H9 (cell line): ENCODE measurements around the gene NFIX. TPM values are rescaled to one million over a fixed set of nuclear protein-coding genes. Genes with fewer than 3 reads are reported as not detected.

Experiments used
- DNase-seq: peaks from one replicate; pipeline ENCODE4 v3.0.0-alpha.2; 2017
- H2AFZ ChIP-seq: one replicate; pipeline ENCODE4 v1.6.1; 2013; ENCODE audit warnings: mild to moderate bottlenecking, low read length, control low read depth, moderate library complexity
- H2AK5ac ChIP-seq: 2 replicates; pipeline ENCODE4 v1.6.1; 2013; ENCODE audit warnings: low read length, control low read depth, mixed read lengths; ENCODE audit not compliant: insufficient read length
- H2BK120ac ChIP-seq: one replicate; pipeline ENCODE4 v1.6.1; 2013; ENCODE audit warnings: low read depth, mild to moderate bottlenecking, low read length, control low read depth, inconsistent platforms; ENCODE audit not compliant: poor library complexity, severe bottlenecking
- H2BK12ac ChIP-seq: 2 replicates; pipeline ENCODE4 v1.6.1; 2013; ENCODE audit warnings: low read length, control low read depth, mixed read lengths, low read depth; ENCODE audit not compliant: insufficient read length
- H2BK15ac ChIP-seq: 2 replicates; pipeline ENCODE4 v1.6.1; 2013; ENCODE audit warnings: low read depth, low read length, control low read depth
- H2BK20ac ChIP-seq: one replicate; pipeline ENCODE4 v1.6.1; 2013; ENCODE audit warnings: low read depth, mild to moderate bottlenecking, low read length, control low read depth, inconsistent platforms; ENCODE audit not compliant: poor library complexity, severe bottlenecking
- H2BK5ac ChIP-seq: 2 replicates; pipeline ENCODE4 v1.6.1; 2013; ENCODE audit warnings: low read length, control low read depth, mixed read lengths; ENCODE audit not compliant: insufficient read length
- H3K14ac ChIP-seq: 2 replicates; pipeline ENCODE4 v1.6.1; 2013; ENCODE audit warnings: low read length, control low read depth; ENCODE audit not compliant: insufficient read depth
- H3K18ac ChIP-seq: 2 replicates; pipeline ENCODE4 v1.6.1; 2013; ENCODE audit warnings: low read depth, mild to moderate bottlenecking, mixed read lengths, low read length, control low read depth; ENCODE audit not compliant: insufficient read length
- H3K23ac ChIP-seq: 2 replicates; pipeline ENCODE4 v1.6.1; 2013; ENCODE audit warnings: low read length, control low read depth, mixed read lengths, low read depth; ENCODE audit not compliant: insufficient read length
- H3K23me2 ChIP-seq: 2 replicates; pipeline ENCODE4 v1.6.1; 2013; ENCODE audit warnings: low read depth, mild to moderate bottlenecking, mixed read lengths, low read length, control low read depth; ENCODE audit not compliant: insufficient read length, poor library complexity, severe bottlenecking
- H3K27ac ChIP-seq: 2 replicates; pipeline ENCODE4 v1.5.1; 2013; ENCODE audit warnings: low read length, control low read depth, mixed read lengths, low read depth; ENCODE audit not compliant: insufficient read length
- H3K27me3 ChIP-seq: 2 replicates; pipeline ENCODE4 v1.6.1; 2013; ENCODE audit warnings: low read length, control low read depth, inconsistent platforms; ENCODE audit not compliant: insufficient read depth
- H3K4ac ChIP-seq: 2 replicates; pipeline ENCODE4 v1.6.1; 2013; ENCODE audit warnings: low read depth, mild to moderate bottlenecking, control low read depth, inconsistent platforms, low read length, moderate library complexity
- H3K4me1 ChIP-seq: 2 replicates; pipeline ENCODE4 v1.6.1; 2013; ENCODE audit warnings: low read length, control low read depth, inconsistent platforms; ENCODE audit not compliant: insufficient read depth
- H3K4me2 ChIP-seq: 2 replicates; pipeline ENCODE4 v1.6.1; 2013; ENCODE audit warnings: low read length, control low read depth, mixed read lengths; ENCODE audit not compliant: insufficient read length, insufficient read depth
- H3K56ac ChIP-seq: 2 replicates; pipeline ENCODE4 v1.6.1; 2013; ENCODE audit warnings: low read depth, mild to moderate bottlenecking, mixed read lengths, low read length, control low read depth; ENCODE audit not compliant: insufficient read length
- H3K79me1 ChIP-seq: 2 replicates; pipeline ENCODE4 v1.6.1; 2013; ENCODE audit warnings: low read depth, mild to moderate bottlenecking, moderate library complexity, low read length, control low read depth, inconsistent platforms; ENCODE audit not compliant: insufficient read depth, poor library complexity, severe bottlenecking
- H3K79me2 ChIP-seq: 2 replicates; pipeline ENCODE4 v1.6.1; 2013; ENCODE audit warnings: low read length, control low read depth, inconsistent platforms; ENCODE audit not compliant: insufficient read depth
- H3K9ac ChIP-seq: 2 replicates; pipeline ENCODE4 v1.6.1; 2013; ENCODE audit warnings: low read length, control low read depth, mixed read lengths; ENCODE audit not compliant: insufficient read length; ENCODE audit errors: extremely low read depth
- H3K9me3 ChIP-seq: one replicate; pipeline ENCODE4 v1.6.1; 2013; ENCODE audit warnings: low read depth, low read length, inconsistent platforms; ENCODE audit not compliant: control insufficient read depth
- H3T11ph ChIP-seq: one replicate; pipeline ENCODE4 v1.6.1; 2013; ENCODE audit warnings: mild to moderate bottlenecking, low read length, control low read depth, inconsistent platforms
- H4K20me1 ChIP-seq: one replicate; pipeline ENCODE4 v1.6.1; 2013; ENCODE audit not compliant: control insufficient read depth, insufficient read length, insufficient read depth
- H4K5ac ChIP-seq: 2 replicates; pipeline ENCODE4 v1.6.1; 2013; ENCODE audit warnings: low read depth, mild to moderate bottlenecking, mixed read lengths, low read length, control low read depth; ENCODE audit not compliant: insufficient read length
- H4K8ac ChIP-seq: replicated peaks from 2 replicates; pipeline ENCODE4 v1.6.1; 2013; ENCODE audit warnings: low read length, control low read depth, mixed read lengths, low read depth; ENCODE audit not compliant: insufficient read length
- H4K91ac ChIP-seq: 2 replicates; pipeline ENCODE4 v1.6.1; 2013; ENCODE audit warnings: low read depth, mild to moderate bottlenecking, moderate library complexity, mixed read lengths, low read length, control low read depth; ENCODE audit not compliant: insufficient read length
- H3K27ac Mint-ChIP-seq, 3 experiments: 2 replicates in 2 of 3; 3 replicates in 1 of 3; pipeline ENCODE4 v1.8.0; 2020 to 2021; ENCODE audit warnings: mixed read lengths in 3 of 3, mild to moderate bottlenecking in 1 of 3, moderate library complexity in 1 of 3
- H3K27me3 Mint-ChIP-seq: 2 replicates; pipeline ENCODE4 v1.8.0; 2021; ENCODE audit warnings: low read depth, mild to moderate bottlenecking, moderate library complexity, mixed read lengths
- H3K36me3 Mint-ChIP-seq, 3 experiments: 2 replicates in 2 of 3; 3 replicates in 1 of 3; pipeline ENCODE4 v1.8.0; 2020 to 2021; ENCODE audit warnings: low read depth in 3 of 3, mixed read lengths in 3 of 3; ENCODE audit not compliant: insufficient read depth in 1 of 3
- H3K4me1 Mint-ChIP-seq, 2 experiments: 2 replicates each; pipeline ENCODE4 v1.8.0; 2020; ENCODE audit warnings: mixed read lengths in 2 of 2
- H3K4me3 Mint-ChIP-seq, 2 experiments: 2 replicates in 1 of 2; 3 replicates in 1 of 2; pipeline ENCODE4 v1.8.0; 2020 to 2021; ENCODE audit warnings: mild to moderate bottlenecking in 2 of 2, mixed read lengths in 2 of 2, moderate library complexity in 1 of 2
- H3K9me3 Mint-ChIP-seq, 2 experiments: 2 replicates in 1 of 2; 3 replicates in 1 of 2; pipeline ENCODE4 v1.8.0; 2020; ENCODE audit warnings: mild to moderate bottlenecking in 2 of 2, mixed read lengths in 2 of 2, moderate library complexity in 1 of 2
- WGBS: extraction: QIAGEN DNeasy Blood & Tissue Kit; methylation state at CpG from one replicate; pipeline ENCODE4 v1.1.7; 2013; ENCODE audit warnings: missing lambda C conversion rate, low lambda C conversion rate, mixed read lengths; ENCODE audit not compliant: insufficient read length; ENCODE audit errors: extremely low coverage; 5-methylcytosine and 5-hydroxymethylcytosine counted together
- total RNA-seq: library from RNA; stranded (reverse); gene quantifications from 2 replicates; pipeline ENCODE4 v1.2.1, GENCODE V29; 2021
- TF ChIP-seq, protein P1 (sequence below): fragments of 200-600 bp; sonication (generic); conservative IDR thresholded peaks from 3 replicates; pipeline ENCODE4 v1.8.0; 2021; ENCODE audit warnings: antibody characterized with exemption, mild to moderate bottlenecking

The NFIX gene
- total RNA-seq, 1 experiment from 2014 or later: 0.31 TPM

GRCh38 chr19:13092606-13093235 lies 97.4 kb downstream of the NFIX start:
- H3K4me3 Mint-ChIP-seq: no peak overlapping the region
- Histone ChIP-seq H4K8ac (no peak overlapping the region), H3K56ac (no peak overlapping the region), H2BK120ac (no peak overlapping the region), H2BK15ac (no peak overlapping the region), H3K9ac (no peak overlapping the region), H3K23ac (no peak overlapping the region), H4K20me1 (no peaks in the 10 kb centered on the region), H3K23me2 (peaks cover 9% of the 10 kb centered on the region), H2AFZ (no peak overlapping the region), H3K4me2 (no peak overlapping the region), H3K9me3 (no peaks in the 10 kb centered on the region), H3K4ac (no peak overlapping the region), H3K18ac (no peak overlapping the region), H4K5ac (no peak overlapping the region), H2AK5ac (no peak overlapping the region), H3K4me1 (0 out of 2 replicates have a peak, but pooled peaks cover 2% of the 10 kb centered on the region), H3T11ph (no peak overlapping the region), H3K79me2 (no peaks in the 10 kb centered on the region), H2BK20ac (no peak overlapping the region), H4K91ac (no peak overlapping the region), H3K27me3 (peaks cover 14% of the 10 kb centered on the region; the same call in 1 of the 2 replicates), H3K27ac (no peak overlapping the region), H3K79me1 (no peaks in the 10 kb centered on the region), H2BK12ac (no peak overlapping the region), H3K14ac (no peak overlapping the region), H2BK5ac (no peak overlapping the region)
- peaks cover 0 to 3% of the 10 kb centered on the region in 2 experiments; a peak in 1 of 5 replicates for H3K9me3 Mint-ChIP-seq
- no CpG with 5 or more reads among the region's 14 CpGs for WGBS
- no peak for DNase-seq
- H3K27me3 Mint-ChIP-seq: peaks cover 70% of the 10 kb centered on the region
- TF ChIP-seq, protein P1, sequence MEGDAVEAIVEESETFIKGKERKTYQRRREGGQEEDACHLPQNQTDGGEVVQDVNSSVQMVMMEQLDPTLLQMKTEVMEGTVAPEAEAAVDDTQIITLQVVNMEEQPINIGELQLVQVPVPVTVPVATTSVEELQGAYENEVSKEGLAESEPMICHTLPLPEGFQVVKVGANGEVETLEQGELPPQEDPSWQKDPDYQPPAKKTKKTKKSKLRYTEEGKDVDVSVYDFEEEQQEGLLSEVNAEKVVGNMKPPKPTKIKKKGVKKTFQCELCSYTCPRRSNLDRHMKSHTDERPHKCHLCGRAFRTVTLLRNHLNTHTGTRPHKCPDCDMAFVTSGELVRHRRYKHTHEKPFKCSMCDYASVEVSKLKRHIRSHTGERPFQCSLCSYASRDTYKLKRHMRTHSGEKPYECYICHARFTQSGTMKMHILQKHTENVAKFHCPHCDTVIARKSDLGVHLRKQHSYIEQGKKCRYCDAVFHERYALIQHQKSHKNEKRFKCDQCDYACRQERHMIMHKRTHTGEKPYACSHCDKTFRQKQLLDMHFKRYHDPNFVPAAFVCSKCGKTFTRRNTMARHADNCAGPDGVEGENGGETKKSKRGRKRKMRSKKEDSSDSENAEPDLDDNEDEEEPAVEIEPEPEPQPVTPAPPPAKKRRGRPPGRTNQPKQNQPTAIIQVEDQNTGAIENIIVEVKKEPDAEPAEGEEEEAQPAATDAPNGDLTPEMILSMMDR: no peak
- H3K36me3 Mint-ChIP-seq: no peaks in the 10 kb centered on the region
- H3K27ac Mint-ChIP-seq: no peak overlapping the region
- H3K4me1 Mint-ChIP-seq: peaks cover 29 to 46% of the 10 kb centered on the region in 2 experiments
